NCI-H2196 (cell line): ENCODE measurements around the gene SLC8A1.

Experiments used
- DNase-seq: peaks from one replicate; lab custom pipeline; 2025; ENCODE audit not compliant: unreplicated experiment; lab: John Stamatoyannopoulos, UW

Gene SLC8A1

DNA sequence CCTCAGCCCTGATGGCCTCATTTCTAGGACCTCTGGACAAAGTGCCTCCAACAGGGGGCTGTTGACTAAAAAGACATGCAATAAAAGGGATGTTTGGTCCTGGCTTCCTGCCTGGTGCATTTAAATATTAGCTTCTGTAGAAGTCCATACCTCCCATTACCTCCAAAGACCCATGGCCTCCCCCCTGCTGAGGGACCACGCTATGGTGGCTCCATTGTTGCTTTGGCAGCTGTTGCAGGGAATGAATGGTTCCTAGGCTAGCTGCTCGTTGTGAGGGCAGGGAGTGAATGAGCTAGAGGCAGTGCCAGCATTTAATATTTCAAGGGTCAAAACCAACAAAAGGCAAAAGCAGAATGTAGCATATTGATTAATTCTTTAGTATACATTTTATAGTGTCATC lies 285.9 kb downstream of the SLC8A1 start:
- DNase-seq, result no peak

- no peak for DNase-seq
Observed at GRCh38 chr2:40165509-40165844, 286.4 kb downstream of the SLC8A1 start.

- no peak for DNase-seq
Observed at GRCh38 chr2:40164736-40165508, 287.0 kb downstream of the SLC8A1 start.

GRCh38 chr2:40161986-40162385 lies 289.9 kb downstream of the SLC8A1 start:
- no peak for DNase-seq

- DNase-seq, result peak; percentile 51
Observed at GRCh38 chr2:40160751-40161218, 291.1 kb downstream of the SLC8A1 start.

DNA sequence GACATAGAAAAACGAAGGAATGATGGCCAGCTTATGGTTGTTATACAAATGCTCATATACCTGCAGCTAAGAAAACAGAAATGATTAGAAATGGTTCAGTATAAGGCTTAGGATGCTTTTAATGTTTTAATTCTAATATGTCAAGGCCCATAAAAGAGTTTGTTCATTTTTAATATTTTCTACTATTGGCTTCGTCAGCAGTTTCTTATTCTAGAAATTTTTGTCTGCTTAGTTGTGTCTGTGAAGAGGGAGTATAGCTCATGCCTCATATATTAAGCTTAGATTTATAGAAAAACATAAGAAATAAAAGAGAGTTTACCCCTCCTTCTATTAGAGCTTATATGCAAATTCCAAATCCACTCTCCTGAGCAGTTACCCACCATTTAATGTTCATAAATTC lies 292.6 kb downstream of the SLC8A1 start:
- no peak for DNase-seq

- no peak for DNase-seq
Observed at GRCh38 chr2:40158781-40159180, 293.1 kb downstream of the SLC8A1 start.

DNA sequence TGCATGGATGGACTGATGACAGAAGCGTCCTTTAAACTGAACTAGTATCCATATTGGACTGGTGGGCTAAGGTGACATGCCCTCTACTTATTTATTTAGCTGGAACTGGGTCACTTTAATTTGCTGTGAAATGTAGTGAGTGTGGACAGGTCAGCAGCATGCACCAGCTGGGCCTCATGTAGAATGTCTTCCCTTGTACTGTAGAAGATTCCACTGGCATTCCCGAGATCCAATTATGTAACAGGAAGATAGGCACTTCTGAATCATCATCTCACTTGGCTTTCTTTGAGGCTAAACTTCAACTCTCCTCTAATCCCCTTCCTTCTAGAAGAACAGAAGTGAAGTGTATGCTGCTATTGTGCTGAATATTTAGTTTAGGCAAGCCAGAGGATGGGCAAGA lies 296.2 kb downstream of the SLC8A1 start:
- DNase-seq, result no peak

- no peak for DNase-seq
Observed at GRCh38 chr2:40150266-40150665, 301.6 kb downstream of the SLC8A1 start.

GRCh38 chr2:40148334-40148733 lies 303.6 kb downstream of the SLC8A1 start:
- DNase-seq, result no peak

DNA sequence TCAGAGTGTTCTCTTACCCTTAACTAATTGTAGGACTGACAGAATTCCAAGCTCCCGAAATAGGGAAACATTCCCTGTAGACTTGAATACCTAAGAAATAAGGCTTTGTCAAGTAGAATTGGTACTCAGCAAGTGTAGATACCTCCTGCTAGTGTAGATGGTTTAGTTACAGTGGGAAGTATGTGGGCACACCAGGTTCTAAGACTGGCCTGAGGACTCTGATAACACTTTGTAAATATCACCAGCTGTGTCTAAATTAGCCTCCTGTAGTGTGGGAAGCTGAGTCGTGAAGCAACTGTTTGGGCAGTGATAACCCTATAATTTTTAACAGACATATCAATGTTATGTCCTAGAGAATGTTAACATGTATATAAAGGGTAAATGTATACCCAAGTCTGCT lies 304.5 kb downstream of the SLC8A1 start:
- DNase-seq, result no peak

DNA sequence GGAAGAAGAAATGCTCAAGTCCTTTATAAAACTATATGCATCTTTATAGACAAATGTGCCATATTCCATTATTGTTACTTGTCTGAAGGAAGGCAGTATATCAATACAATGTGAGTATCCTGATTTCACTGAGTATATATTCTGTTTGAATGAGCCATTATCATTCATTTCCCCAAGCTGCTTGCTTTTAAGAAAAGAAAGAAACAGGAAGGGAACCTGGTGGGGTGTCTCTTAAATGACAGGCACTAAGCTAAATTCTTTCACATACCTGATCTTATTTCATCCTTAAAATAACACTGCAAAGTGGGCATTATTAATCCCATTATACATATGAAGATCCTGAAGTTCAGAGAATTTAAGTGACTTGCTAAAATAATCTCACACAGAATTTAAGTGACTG lies 307.9 kb downstream of the SLC8A1 start:
- no peak for DNase-seq

GRCh38 chr2:40138314-40138713 lies 313.6 kb downstream of the SLC8A1 start:
- no peak for DNase-seq

GRCh38 chr2:40131081-40131704 lies 320.7 kb downstream of the SLC8A1 start:
- no peak for DNase-seq

DNA sequence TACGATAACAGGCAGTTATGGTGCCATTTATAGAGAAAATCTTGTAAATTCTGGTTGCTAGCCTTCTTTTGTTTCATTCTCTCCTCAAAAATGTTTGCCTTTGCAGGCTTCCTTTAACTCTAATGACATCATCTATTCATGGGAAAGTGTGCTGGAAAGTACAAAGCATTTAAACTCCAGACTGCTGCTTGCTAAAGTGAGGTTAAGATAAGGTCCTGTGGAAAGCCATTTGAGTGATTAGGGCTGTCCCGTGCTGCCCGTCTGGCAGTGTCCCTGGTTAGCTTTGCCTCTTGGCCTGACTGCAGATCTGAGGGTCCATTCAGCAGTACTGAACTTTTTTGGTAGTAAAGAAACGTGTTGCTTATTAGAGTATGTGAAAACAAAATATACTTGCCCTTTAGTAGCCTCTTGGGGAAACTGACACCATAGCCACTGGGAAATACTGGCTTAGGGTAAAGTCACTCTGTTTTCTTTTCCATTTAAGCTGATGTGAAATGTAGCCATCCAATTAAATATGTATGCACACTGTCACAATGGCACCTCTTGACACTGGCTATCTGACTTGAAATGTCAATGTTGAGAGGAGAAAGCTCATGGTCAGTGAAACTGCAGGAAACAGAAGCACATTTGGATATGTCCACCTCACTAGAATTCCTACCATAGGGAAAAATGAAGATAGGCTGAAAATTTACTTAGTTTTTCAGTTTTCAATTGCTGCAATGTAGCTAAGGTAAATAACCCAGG lies 321.5 kb downstream of the SLC8A1 start:
- no peak for DNase-seq

DNA sequence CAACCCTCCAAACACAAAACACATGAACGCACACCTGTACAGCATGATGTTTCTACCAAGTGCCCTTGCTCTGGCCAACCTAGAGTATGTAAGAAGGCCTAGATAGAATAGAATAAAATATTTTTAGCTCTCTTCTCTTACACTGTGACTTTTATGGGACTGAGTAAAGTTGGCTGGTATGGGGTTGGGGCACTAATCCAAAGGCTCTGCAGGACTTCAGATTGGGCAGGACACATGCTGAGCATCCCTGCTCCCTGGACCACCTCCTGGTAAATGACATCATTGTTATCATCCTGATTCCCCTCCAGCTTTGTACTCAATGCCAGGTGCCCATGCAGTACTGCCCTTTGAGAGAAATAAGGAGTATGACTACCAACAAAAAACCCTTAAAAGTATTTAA lies 322.2 kb downstream of the SLC8A1 start:
- no peak for DNase-seq

- DNase-seq, result no peak
Observed at GRCh38 chr2:40128796-40129195, 323.1 kb downstream of the SLC8A1 start.

GRCh38 chr2:40127890-40128557 lies 323.9 kb downstream of the SLC8A1 start:
- DNase-seq, result no peak

DNA sequence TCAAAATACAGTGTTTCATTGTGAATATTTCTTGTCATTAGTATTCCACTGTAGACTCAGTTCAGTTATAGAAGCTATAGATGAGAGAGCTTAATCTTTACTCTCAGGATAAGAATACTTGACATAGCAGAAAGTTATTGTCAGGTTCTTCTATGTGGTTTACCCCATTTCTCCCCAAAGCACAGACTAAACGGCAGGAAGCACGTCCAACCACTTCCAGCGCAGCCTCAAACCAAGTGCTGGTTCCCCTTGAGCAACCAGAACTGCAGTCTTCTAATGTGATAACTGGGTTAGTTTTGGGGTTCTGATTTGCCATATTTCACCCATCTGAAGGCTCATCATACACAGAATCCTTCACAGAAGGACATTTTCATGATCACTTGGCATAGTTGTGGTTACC lies 324.7 kb downstream of the SLC8A1 start:
- no peak for DNase-seq

DNA sequence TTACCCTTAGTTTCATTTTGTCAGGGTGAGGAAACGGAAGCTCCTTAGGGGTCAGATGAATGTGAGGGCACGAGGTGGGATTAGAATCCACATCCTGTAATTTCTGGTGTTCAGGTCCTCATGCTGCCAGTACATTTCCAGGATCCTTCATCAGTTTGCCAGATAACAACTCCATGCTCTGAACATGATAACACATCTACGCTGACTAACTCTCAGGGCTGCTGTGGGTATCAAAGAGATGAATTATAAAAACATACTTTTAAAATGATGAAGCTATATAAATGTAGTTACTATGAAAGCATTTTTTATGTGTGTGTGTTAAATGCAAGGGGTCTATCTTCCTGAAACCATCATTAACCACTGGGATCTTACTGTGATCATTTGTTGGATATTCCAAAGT lies 325.9 kb downstream of the SLC8A1 start:
- DNase-seq, result no peak

GRCh38 chr2:40123746-40124145 lies 328.1 kb downstream of the SLC8A1 start:
- DNase-seq, result no peak

DNA sequence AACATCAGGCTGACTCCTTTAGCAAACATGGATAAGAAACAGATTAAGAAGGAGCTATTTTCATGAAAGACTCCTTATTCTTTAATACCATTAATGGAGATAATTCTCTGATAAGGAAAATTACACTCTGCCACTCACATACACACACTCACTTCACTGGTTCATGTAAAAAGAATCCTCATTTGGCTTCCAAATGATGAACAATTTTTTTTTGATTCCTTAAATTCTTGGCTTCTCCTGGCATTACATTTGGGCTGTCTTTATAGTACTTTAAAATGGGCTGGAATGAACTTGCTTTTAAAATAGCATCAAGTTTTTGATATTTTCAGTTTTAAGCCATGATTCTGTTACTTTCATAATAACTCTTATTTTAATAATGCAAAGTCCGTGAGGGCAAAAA lies 328.6 kb downstream of the SLC8A1 start:
- DNase-seq, result no peak
